ENCODE measurements around the gene PLXDC1.

The PLXDC1 gene

GRCh38 chr17:39151150-39151942, at the start of gene PLXDC1:
Gene PLXDC1, minus strand, starts transcription at chr17:39151637. Its CDS starts 200 bp downstream, at chr17:39151437.
- no peak for DNase-seq
- in situ Hi-C loops (cut with MboI; ENCODE audit: low pct_unique_long_range_greater_than_20kb, low sequenced_read_pairs): loop anchor here (25.0 kb wide), 1 partner anchor 164 kb away; no protein-coding TSS in a partner anchor

- DNase-seq: peak; percentile 41
- in situ Hi-C loops (cut with MboI; ENCODE audit: low pct_unique_long_range_greater_than_20kb, low sequenced_read_pairs): no loop called here
Measured at GRCh38 chr17:39200957-39201510, 49.6 kb upstream of the PLXDC1 start.

GRCh38 chr17:39200070-39200879, 48.8 kb upstream of the PLXDC1 start, which contains the start of gene RPL19:
Gene RPL19, plus strand, starts transcription at chr17:39200283. Its CDS starts 62 bp downstream, at chr17:39200345.
- in situ Hi-C loops (cut with MboI; ENCODE audit: low pct_unique_long_range_greater_than_20kb, low sequenced_read_pairs): no loop called here

GRCh38 chr17:39199820-39200069, 48.3 kb upstream of the PLXDC1 start:
- in situ Hi-C loops (cut with MboI; ENCODE audit: low pct_unique_long_range_greater_than_20kb, low sequenced_read_pairs): no loop called here
- DNase-seq: peak; percentile 95

More at GRCh38 chr17:39200070-39200879, 48.8 kb upstream of the PLXDC1 start, which contains the start of gene RPL19:
- no peak for DNase-seq

- DNase-seq: peak; percentile 52
- in situ Hi-C loops (cut with MboI; ENCODE audit: low pct_unique_long_range_greater_than_20kb, low sequenced_read_pairs): no loop called here
Measured at GRCh38 chr17:39198186-39198566, 46.7 kb upstream of the PLXDC1 start.

GRCh38 chr17:39197380-39198185, 46.1 kb upstream of the PLXDC1 start, which contains the start of gene CACNB1:
Gene CACNB1, minus strand, starts transcription at chr17:39197669. Its CDS starts 174 bp downstream, at chr17:39197495.
- DNase-seq: peak; percentile 55
- in situ Hi-C loops (cut with MboI; ENCODE audit: low pct_unique_long_range_greater_than_20kb, low sequenced_read_pairs): no loop called here

- in situ Hi-C loops (cut with MboI; ENCODE audit: low pct_unique_long_range_greater_than_20kb, low sequenced_read_pairs): no loop called here
Measured at GRCh38 chr17:39196808-39197291, 45.4 kb upstream of the PLXDC1 start.

GRCh38 chr17:39196241-39196807, 44.9 kb upstream of the PLXDC1 start:
- no peak for DNase-seq
- in situ Hi-C loops (cut with MboI; ENCODE audit: low pct_unique_long_range_greater_than_20kb, low sequenced_read_pairs): no loop called here

More at GRCh38 chr17:39196808-39197291, 45.4 kb upstream of the PLXDC1 start:
- DNase-seq: no peak

- DNase-seq: no peak
- in situ Hi-C loops (cut with MboI; ENCODE audit: low pct_unique_long_range_greater_than_20kb, low sequenced_read_pairs): no loop called here
Measured at GRCh38 chr17:39195568-39196160, 44.2 kb upstream of the PLXDC1 start.

- in situ Hi-C loops (cut with MboI; ENCODE audit: low pct_unique_long_range_greater_than_20kb, low sequenced_read_pairs): no loop called here
- DNase-seq: no peak
Measured at GRCh38 chr17:39194985-39195524, 43.6 kb upstream of the PLXDC1 start.

- in situ Hi-C loops (cut with MboI; ENCODE audit: low pct_unique_long_range_greater_than_20kb, low sequenced_read_pairs): no loop called here
- DNase-seq: no peak
Measured at GRCh38 chr17:39194089-39194984, 42.9 kb upstream of the PLXDC1 start.

- in situ Hi-C loops (cut with MboI; ENCODE audit: low pct_unique_long_range_greater_than_20kb, low sequenced_read_pairs): no loop called here
- DNase-seq: no peak
Measured at GRCh38 chr17:39193346-39193745, 41.9 kb upstream of the PLXDC1 start.

GRCh38 chr17:39192901-39193300, 41.5 kb upstream of the PLXDC1 start:
- no peak for DNase-seq
- in situ Hi-C loops (cut with MboI; ENCODE audit: low pct_unique_long_range_greater_than_20kb, low sequenced_read_pairs): no loop called here

GRCh38 chr17:39191750-39192510, 40.5 kb upstream of the PLXDC1 start:
- DNase-seq: no peak
- in situ Hi-C loops (cut with MboI; ENCODE audit: low pct_unique_long_range_greater_than_20kb, low sequenced_read_pairs): no loop called here

- DNase-seq: no peak
- in situ Hi-C loops (cut with MboI; ENCODE audit: low pct_unique_long_range_greater_than_20kb, low sequenced_read_pairs): no loop called here
Measured at GRCh38 chr17:39187152-39187830, 35.9 kb upstream of the PLXDC1 start.

- in situ Hi-C loops (cut with MboI; ENCODE audit: low pct_unique_long_range_greater_than_20kb, low sequenced_read_pairs): no loop called here
- no peak for DNase-seq
Measured at GRCh38 chr17:39186481-39187002, 35.1 kb upstream of the PLXDC1 start.
